MM.1S (cell line): Measurements from ENCODE around the gene RECQL.

Experiments used
- CTCF ChIP-seq: fragments of 300-600 bp; sonication (generic); IDR thresholded peaks from 2 replicates; pipeline ENCODE4 v1.5.1; 2016; ENCODE audit warnings: antibody characterized with exemption, low read length, mixed read lengths
- EZH2 ChIP-seq: fragments of 300-600 bp; sonication (generic); optimal IDR thresholded peaks from 2 replicates; pipeline ENCODE3; 2017; ENCODE audit warnings: low read depth, mild to moderate bottlenecking, antibody characterized with exemption, low read length, mixed read lengths

DNA sequence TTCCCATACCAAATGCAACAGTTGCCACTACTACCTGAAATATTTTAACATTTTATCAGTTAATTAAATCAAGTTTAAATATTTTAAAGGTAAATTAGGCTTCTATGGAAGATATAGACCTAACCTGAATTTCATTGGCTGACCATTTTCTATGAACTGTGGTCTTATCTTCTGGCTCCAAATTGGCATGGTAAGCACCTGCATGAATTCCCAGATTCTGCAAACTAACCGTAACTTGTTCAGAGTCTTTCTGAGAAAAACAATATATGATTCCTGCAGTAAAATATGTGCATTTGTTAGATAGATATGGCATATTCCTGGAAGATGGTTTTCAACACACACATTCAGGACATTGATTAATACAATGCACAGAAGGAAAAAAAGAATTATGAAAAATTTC lies 25.9 kb downstream of the RECQL start:
- TF ChIP-seq CTCF, result no peak
- no peak for TF ChIP-seq EZH2
